ENCODE data around the gene MAP3K12.

GRCh38 chr12:53478865-53479264 is 20.4 kb downstream of the MAP3K12 start:
- TF ChIP-seq BHLHE40 (IDR thresholded peaks at IDR 0.05; ENCODE audit: borderline replicate concordance): no peak
- TF ChIP-seq ELF4 (IDR thresholded peaks at IDR 0.05): no peak
- no peak for TF ChIP-seq FOXM1 (IDR thresholded peaks at IDR 0.05; ENCODE audit: borderline replicate concordance)
- no peak for TF ChIP-seq SUZ12 (IDR thresholded peaks at IDR 0.05)
- no peak for TF ChIP-seq SP1 (IDR thresholded peaks at IDR 0.05)
- no peak for TF ChIP-seq LEF1 (IDR thresholded peaks at IDR 0.05; ENCODE audit: borderline replicate concordance)
- TF ChIP-seq, protein P1, sequence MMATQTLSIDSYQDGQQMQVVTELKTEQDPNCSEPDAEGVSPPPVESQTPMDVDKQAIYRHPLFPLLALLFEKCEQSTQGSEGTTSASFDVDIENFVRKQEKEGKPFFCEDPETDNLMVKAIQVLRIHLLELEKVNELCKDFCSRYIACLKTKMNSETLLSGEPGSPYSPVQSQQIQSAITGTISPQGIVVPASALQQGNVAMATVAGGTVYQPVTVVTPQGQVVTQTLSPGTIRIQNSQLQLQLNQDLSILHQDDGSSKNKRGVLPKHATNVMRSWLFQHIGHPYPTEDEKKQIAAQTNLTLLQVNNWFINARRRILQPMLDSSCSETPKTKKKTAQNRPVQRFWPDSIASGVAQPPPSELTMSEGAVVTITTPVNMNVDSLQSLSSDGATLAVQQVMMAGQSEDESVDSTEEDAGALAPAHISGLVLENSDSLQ (IDR thresholded peaks at IDR 0.05): no peak
- TF ChIP-seq ZNF384 (IDR thresholded peaks at IDR 0.05): no peak
- no peak for TF ChIP-seq ARNT (IDR thresholded peaks at IDR 0.05)
- TF ChIP-seq FOXK2 (IDR thresholded peaks at IDR 0.05): no peak
- TF ChIP-seq TARDBP (IDR thresholded peaks at IDR 0.05): no peak
- no peak for TF ChIP-seq CTBP1 (IDR thresholded peaks at IDR 0.05; ENCODE audit: borderline replicate concordance)
- no peak for TF ChIP-seq NFRKB (IDR thresholded peaks at IDR 0.05)
